ENCODE measurements around the gene ERMP1. TPM values are rescaled to one million over a fixed set of nuclear protein-coding genes. Genes with fewer than 3 reads are reported as not detected.

Gene ERMP1
- total RNA-seq, 1 donor from 2014 or later: 7.6 TPM

GRCh38 chr9:5870691-5871090 lies 37.8 kb upstream of the ERMP1 start:
- Mint-ChIP-seq H3K27ac (ENCODE audit: unreplicated experiment) (no peak overlapping the region), H3K4me3 (ENCODE audit: unreplicated experiment) (no peak overlapping the region), H3K4me1 (ENCODE audit: low read depth) (no peaks in the 10 kb centered on the region), H3K36me3 (ENCODE audit: low read depth) (no peaks in the 10 kb centered on the region), H3K27me3 (ENCODE audit: low read depth) (no peaks in the 10 kb centered on the region), H3K9me3 (ENCODE audit: low read depth) (no peaks in the 10 kb centered on the region)
- no peak for DNase-seq (ENCODE audit: low spot score)
- TF ChIP-seq CTCF (IDR thresholded peaks at IDR 0.05): no peak

DNA sequence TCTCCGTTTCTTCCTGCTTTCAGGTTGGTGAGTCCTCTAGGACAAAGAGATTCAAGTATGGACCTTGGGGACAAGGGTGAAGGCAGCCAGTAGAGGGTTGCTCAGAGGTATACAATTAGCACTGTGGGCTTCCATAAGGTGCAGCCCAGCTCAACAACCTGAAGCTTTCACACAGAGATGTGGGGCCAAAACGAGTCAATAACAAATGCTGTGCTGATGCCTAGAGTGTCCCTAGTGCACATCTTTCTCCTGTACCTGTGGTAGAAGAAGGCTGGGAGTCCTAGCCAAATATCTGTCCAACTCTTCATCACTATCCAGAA lies 37.1 kb upstream of the ERMP1 start:
- no peak for DNase-seq (ENCODE audit: low spot score)
- Mint-ChIP-seq H3K36me3 (ENCODE audit: low read depth) (no peaks in the 10 kb centered on the region), H3K9me3 (ENCODE audit: low read depth) (no peaks in the 10 kb centered on the region), H3K4me1 (ENCODE audit: low read depth) (no peaks in the 10 kb centered on the region), H3K4me3 (ENCODE audit: unreplicated experiment) (no peak overlapping the region), H3K27ac (ENCODE audit: unreplicated experiment) (no peak overlapping the region), H3K27me3 (ENCODE audit: low read depth) (no peaks in the 10 kb centered on the region)
- TF ChIP-seq CTCF (IDR thresholded peaks at IDR 0.05): no peak

- H3K4me3 Mint-ChIP-seq (ENCODE audit: unreplicated experiment): no peak overlapping the region
- TF ChIP-seq CTCF (IDR thresholded peaks at IDR 0.05): no peak
- H3K9me3 Mint-ChIP-seq (ENCODE audit: low read depth): no peaks in the 10 kb centered on the region
Observed at GRCh38 chr9:5869315-5870019, 36.5 kb upstream of the ERMP1 start.

DNA sequence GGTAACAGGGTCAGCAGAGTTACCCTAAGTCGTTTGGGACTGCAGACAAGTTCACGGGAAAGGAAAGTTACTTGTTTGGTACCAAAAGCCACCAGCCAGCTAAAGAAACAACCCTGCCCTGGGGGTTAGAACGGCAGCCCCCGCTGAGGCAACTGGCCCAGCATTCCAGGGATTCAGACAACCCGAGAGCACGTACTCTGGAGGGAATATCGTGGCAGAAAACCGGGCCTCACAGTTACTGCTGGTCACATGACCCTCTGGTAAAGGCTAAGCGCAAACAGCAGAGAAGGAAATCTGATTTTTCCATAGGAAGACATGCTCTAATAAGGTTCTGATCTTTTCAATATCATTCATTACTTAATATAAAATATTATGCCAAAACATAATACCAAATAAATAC lies 35.3 kb upstream of the ERMP1 start:
- Mint-ChIP-seq H3K9me3 (ENCODE audit: low read depth) (no peaks in the 10 kb centered on the region), H3K27me3 (ENCODE audit: low read depth) (no peaks in the 10 kb centered on the region)

More at GRCh38 chr9:5869315-5870019, 36.5 kb upstream of the ERMP1 start:
- no peaks in the 10 kb centered on the region for H3K4me1 Mint-ChIP-seq (ENCODE audit: low read depth)
- no peaks in the 10 kb centered on the region for H3K36me3 Mint-ChIP-seq (ENCODE audit: low read depth)
- H3K27ac Mint-ChIP-seq (ENCODE audit: unreplicated experiment): no peak overlapping the region
- H3K27me3 Mint-ChIP-seq (ENCODE audit: low read depth): no peaks in the 10 kb centered on the region
- DNase-seq (ENCODE audit: low spot score): no peak

GRCh38 chr9:5866685-5867084 lies 33.8 kb upstream of the ERMP1 start:
- Mint-ChIP-seq H3K4me1 (ENCODE audit: low read depth) (no peaks in the 10 kb centered on the region), H3K27ac (ENCODE audit: unreplicated experiment) (no peak overlapping the region), H3K36me3 (ENCODE audit: low read depth) (no peaks in the 10 kb centered on the region), H3K27me3 (ENCODE audit: low read depth) (no peaks in the 10 kb centered on the region), H3K9me3 (ENCODE audit: low read depth) (no peaks in the 10 kb centered on the region), H3K4me3 (ENCODE audit: unreplicated experiment) (no peak overlapping the region)
- no peak for TF ChIP-seq CTCF (IDR thresholded peaks at IDR 0.05)
- no peak for DNase-seq (ENCODE audit: low spot score)

More for the DNA sequence above, 35.3 kb upstream of the ERMP1 start:
- no peak for TF ChIP-seq CTCF (IDR thresholded peaks at IDR 0.05)
- Mint-ChIP-seq H3K4me1 (ENCODE audit: low read depth) (no peaks in the 10 kb centered on the region), H3K36me3 (ENCODE audit: low read depth) (no peaks in the 10 kb centered on the region), H3K4me3 (ENCODE audit: unreplicated experiment) (no peak overlapping the region), H3K27ac (ENCODE audit: unreplicated experiment) (no peak overlapping the region)
- DNase-seq (ENCODE audit: low spot score): no peak

Measured in chondrocyte (in vitro differentiated cells).